SK-N-SH (cell line): ENCODE measurements around the gene USP12.

ENCODE experiments used
- EP300 ChIP-seq, 2 experiments: IDR thresholded peaks; 2 replicates each; pipeline versions ENCODE4 v1.4.0 to v1.6.1; 2012; ENCODE audit warnings: borderline replicate concordance in 1 of 2, low read depth in 1 of 2, low read length in 1 of 2
- EZH2phosphoT487 ChIP-seq: fragments of 200-600 bp; sonication (generic); IDR thresholded peaks from 2 replicates; pipeline ENCODE4 v1.6.1; 2017; ENCODE audit warnings: low read depth, mixed run types, mild to moderate bottlenecking, antibody characterized with exemption, moderate library complexity, borderline replicate concordance
- FOXM1 ChIP-seq: IDR thresholded peaks from 2 replicates; pipeline ENCODE4 v1.4.0; 2012; ENCODE audit warnings: low read depth, mild to moderate bottlenecking
- MXI1 ChIP-seq: IDR thresholded peaks from 2 replicates; pipeline ENCODE4 v1.6.1; 2012; ENCODE audit warnings: mild to moderate bottlenecking, low read depth, low read length, improper control_type of control experiment
- PBX3 ChIP-seq: IDR thresholded peaks from 2 replicates; pipeline ENCODE4; 2012
- POLR2AphosphoS5 ChIP-seq: IDR thresholded peaks from 2 replicates; pipeline ENCODE4 v1.6.1; 2012; ENCODE audit warnings: low read depth, low read length
- RAD21 ChIP-seq: IDR thresholded peaks from 2 replicates; pipeline ENCODE4 v1.6.1; 2012; ENCODE audit warnings: mild to moderate bottlenecking, low read length
- RFX5 ChIP-seq: IDR thresholded peaks from 2 replicates; pipeline ENCODE4 v1.6.1; 2012; ENCODE audit warnings: mild to moderate bottlenecking, improper control_type of control experiment, low read length
- TAF1 ChIP-seq: IDR thresholded peaks from 2 replicates; pipeline ENCODE4 v1.6.1; 2012; ENCODE audit warnings: low read depth, mild to moderate bottlenecking, low read length, moderate library complexity, borderline replicate concordance
- TCF12 ChIP-seq: IDR thresholded peaks from 2 replicates; pipeline ENCODE4 v1.4.0; 2012
- YY1 ChIP-seq: IDR thresholded peaks from 2 replicates; pipeline ENCODE4 v1.4.0; 2012; ENCODE audit warnings: low read depth, mild to moderate bottlenecking
- TF ChIP-seq, protein P1 (sequence below): fragments of 150-350 bp; IDR thresholded peaks from 2 replicates; pipeline ENCODE4 v1.6.1; 2017; ENCODE audit warnings: antibody characterized with exemption, low read length, low read depth, borderline replicate concordance
- TF ChIP-seq, protein P2 (sequence below): fragments of 200-600 bp; sonication (generic); IDR thresholded peaks from 2 replicates; pipeline ENCODE4 v1.6.1; 2017; ENCODE audit warnings: antibody characterized with exemption, mild to moderate bottlenecking, moderate library complexity

DNA sequence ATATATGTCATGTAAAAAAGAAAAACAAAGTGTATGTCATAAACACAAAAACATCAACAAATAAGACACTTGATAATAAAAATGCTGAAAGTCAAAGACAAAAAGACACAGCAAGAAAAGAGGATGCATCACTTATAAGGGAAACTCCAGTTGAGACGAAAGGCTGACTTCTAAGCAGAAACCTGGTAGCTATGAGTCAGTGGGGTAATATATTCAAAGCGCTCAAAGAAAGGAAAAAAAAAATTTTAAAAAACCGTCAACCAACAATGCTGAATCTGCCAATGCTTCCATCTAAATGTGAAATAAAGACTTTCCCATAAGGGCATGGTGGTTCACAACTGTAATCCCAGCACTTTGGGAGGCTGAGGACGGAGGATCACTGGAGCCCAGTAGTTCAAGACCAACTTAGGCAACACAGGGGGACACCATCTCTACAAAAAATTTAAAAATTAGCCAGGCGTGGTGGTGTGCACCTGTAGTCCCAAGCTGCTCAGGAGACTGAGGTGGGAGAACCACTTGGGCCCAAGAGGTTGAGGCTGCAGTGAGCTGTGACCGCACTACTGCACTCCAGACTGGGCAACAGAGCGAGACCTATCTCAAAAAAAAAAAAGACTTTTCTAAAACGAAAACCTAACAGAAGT lies 24.0 kb downstream of the USP12 start:
- TF ChIP-seq, protein P1, sequence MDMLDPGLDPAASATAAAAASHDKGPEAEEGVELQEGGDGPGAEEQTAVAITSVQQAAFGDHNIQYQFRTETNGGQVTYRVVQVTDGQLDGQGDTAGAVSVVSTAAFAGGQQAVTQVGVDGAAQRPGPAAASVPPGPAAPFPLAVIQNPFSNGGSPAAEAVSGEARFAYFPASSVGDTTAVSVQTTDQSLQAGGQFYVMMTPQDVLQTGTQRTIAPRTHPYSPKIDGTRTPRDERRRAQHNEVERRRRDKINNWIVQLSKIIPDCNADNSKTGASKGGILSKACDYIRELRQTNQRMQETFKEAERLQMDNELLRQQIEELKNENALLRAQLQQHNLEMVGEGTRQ: no peak
- TF ChIP-seq RAD21 (no peak), TCF12 (no peak), RFX5 (no peak), POLR2AphosphoS5 (no peak), EZH2phosphoT487 (no peak), PBX3 (no peak), TAF1 (no peak), MXI1 (no peak), FOXM1 (no peak), EP300 (IDR thresholded peaks at IDR 0.05; ENCODE audit: borderline replicate concordance in 1 of 2, low read depth in 1 of 2, low read length in 1 of 2) (no peak), YY1 (no peak)
- TF ChIP-seq, protein P2, sequence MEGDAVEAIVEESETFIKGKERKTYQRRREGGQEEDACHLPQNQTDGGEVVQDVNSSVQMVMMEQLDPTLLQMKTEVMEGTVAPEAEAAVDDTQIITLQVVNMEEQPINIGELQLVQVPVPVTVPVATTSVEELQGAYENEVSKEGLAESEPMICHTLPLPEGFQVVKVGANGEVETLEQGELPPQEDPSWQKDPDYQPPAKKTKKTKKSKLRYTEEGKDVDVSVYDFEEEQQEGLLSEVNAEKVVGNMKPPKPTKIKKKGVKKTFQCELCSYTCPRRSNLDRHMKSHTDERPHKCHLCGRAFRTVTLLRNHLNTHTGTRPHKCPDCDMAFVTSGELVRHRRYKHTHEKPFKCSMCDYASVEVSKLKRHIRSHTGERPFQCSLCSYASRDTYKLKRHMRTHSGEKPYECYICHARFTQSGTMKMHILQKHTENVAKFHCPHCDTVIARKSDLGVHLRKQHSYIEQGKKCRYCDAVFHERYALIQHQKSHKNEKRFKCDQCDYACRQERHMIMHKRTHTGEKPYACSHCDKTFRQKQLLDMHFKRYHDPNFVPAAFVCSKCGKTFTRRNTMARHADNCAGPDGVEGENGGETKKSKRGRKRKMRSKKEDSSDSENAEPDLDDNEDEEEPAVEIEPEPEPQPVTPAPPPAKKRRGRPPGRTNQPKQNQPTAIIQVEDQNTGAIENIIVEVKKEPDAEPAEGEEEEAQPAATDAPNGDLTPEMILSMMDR: no peak
